GM19438 (cell line): ENCODE data around the gene ZNF627.
"Not testable (repeated sequence)": the region's sequence is repeated elsewhere in the genome, so short reads cannot be mapped to it uniquely, and the experiment has no call there.

Source experiments
- ATAC-seq: cut with Tn5 transposase; IDR thresholded peaks from one replicate; pipeline ENCODE4 v1.9.1; 2021; ENCODE audit warnings: low read depth; ENCODE audit not compliant: unreplicated experiment

The ZNF627 gene

DNA sequence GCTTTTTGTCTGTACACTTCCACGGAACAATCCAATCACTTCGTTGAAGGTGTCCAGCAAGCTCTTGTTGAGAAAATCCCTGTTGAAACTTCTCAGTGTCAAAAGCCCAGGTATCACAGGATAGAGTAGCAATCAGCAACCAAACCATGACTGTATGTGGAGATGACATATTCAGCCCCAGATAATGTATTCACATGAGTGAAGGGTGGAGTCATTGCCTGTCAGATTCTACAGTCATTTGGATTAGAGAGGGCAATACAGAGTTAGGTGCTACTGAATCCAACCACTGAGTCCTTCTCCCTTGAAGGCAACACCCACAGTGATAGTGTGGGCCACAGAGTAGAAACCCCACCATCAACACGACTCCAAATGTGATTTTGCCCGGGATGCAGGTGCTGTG is 23.3 kb downstream of the ZNF627 start:
- no peak for ATAC-seq

DNA sequence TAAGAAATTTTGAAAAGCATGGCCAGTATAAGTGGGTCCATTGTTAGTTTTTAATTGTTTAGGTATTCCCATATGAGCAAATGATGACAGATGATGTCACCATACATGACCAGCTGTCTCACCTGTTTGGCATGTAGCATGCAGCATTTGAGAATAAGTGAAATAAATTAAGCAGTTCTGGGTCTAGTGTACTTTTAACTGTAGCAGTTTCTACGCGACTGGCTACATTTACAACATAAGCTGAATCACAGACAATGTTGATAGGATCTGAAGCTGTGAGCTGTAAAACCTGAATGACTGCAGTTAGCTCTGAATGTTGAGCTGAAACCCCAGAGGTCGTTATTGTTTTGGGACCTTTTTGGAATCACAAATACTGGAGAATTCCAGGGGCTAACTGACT is 25.1 kb downstream of the ZNF627 start:
- ATAC-seq, result not testable (repeated sequence)

- ATAC-seq, result no peak
Observed at GRCh38 chr19:11624069-11624463, 26.8 kb downstream of the ZNF627 start.

DNA sequence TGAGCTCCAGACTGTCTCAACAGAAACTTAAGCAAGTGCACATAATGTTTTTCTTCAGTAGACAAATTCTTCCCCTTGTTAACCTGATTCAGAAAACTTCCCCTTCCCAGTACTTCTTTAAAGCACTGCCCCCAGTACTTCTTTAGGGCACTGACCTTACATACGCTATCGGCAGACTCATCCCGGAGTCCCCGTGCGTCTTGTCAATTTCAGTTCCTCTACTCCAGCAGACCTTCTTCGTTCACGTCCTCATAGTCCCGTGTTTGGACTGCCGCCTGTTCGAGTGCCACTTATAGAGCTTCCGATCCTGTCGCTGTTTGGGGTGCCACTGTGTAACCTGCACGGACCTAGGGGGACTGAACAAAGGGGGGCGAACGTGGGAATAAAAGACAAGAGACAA is 29.0 kb downstream of the ZNF627 start:
- ATAC-seq, result no peak

DNA sequence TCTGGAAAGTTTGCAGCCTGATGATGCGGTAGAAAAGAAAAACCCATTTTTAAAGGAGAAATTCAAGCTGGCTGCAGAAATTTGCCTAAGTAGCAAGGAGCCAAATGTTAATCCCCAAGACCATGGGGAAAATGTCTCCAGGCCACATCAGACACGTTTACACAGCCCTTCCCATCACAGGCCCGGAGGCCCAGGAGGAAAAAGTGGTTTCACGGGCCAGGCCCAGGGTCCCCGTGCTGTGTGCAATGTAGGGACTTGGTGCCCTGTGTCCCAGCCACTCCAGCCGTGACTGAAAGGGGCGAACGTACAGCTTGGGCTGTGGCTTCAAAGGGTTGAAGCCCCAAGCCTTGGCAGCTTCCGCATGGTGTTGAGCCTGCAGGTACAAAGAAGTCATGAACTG is 35.9 kb downstream of the ZNF627 start:
- no peak for ATAC-seq

GRCh38 chr19:11634018-11634662 is 36.9 kb downstream of the ZNF627 start:
- ATAC-seq, result not testable (repeated sequence)

GRCh38 chr19:11639245-11639601 is 41.9 kb downstream of the ZNF627 start:
- ATAC-seq, result peak; percentile 36

GRCh38 chr19:11639602-11640471 is 42.6 kb downstream of the ZNF627 start:
- peak; percentile 95 for ATAC-seq

- no peak for ATAC-seq
Observed at GRCh38 chr19:11641244-11641643, 44.0 kb downstream of the ZNF627 start.

GRCh38 chr19:11642902-11643301 is 45.6 kb downstream of the ZNF627 start:
- ATAC-seq, result no peak

DNA sequence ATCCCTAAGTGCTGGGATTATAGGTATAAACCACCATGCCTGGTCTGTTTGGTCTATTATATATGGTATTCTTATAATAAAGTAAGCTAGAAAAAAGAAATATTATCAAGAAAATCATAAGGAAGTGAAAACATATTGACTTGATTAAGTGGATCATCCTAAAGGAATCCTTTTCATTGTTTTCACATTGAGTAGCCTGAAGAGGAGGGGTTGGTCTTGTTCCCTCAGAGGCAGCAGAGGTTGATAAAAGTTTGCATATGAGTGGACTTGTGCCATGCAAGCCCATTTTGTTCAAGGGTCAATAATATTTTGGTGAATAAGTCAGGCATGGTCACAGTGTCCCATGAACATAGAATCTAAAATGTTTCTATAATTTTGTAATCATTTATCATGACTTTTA is 52.7 kb downstream of the ZNF627 start:
- ATAC-seq, result no peak

DNA sequence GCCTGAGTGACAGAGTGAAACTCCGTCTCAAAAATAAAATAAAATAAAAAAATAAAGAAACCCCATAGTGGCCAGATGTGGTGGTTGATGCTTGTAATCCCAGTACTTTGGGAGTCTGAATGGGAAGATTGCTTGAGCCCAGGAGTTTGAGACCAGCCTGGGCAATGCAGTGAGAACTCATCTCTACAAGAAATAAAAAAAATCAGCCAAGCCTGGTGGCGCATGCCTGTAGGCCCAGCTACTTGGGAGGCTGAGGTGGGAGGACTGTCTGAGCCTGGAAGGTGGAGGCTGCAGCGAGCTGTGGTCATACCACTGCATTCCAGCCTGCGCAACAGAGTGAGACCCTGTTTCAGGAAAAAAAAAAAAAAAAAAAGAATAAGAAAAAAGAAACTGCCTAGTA is 53.8 kb downstream of the ZNF627 start:
- ATAC-seq, result no peak

- ATAC-seq, result no peak
Observed at GRCh38 chr19:11652056-11652455, 54.8 kb downstream of the ZNF627 start.

GRCh38 chr19:11652492-11652891 is 55.2 kb downstream of the ZNF627 start:
- no peak for ATAC-seq

GRCh38 chr19:11656535-11656934 is 59.3 kb downstream of the ZNF627 start:
- ATAC-seq, result no peak

GRCh38 chr19:11657307-11657706 is 60.0 kb downstream of the ZNF627 start:
- no peak for ATAC-seq

DNA sequence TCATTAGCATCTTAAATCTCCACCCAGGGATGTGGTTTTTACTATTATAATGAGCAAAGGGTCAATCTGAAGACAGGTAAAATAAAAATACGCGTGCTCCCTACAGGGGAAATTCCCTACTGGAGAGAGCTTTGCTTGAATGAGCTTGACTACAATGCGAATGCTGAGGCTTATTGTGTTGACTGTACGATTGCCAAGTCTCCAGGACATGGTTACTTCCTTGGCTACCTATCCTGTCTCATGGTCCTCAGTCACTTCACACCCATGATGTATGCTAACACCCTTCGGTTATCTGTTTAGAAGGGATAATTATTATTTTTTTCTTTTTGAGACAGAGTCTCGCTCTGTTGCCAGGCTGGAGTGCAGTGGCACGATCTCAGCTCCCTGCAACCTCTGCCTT is 61.7 kb downstream of the ZNF627 start:
- ATAC-seq, result no peak

DNA sequence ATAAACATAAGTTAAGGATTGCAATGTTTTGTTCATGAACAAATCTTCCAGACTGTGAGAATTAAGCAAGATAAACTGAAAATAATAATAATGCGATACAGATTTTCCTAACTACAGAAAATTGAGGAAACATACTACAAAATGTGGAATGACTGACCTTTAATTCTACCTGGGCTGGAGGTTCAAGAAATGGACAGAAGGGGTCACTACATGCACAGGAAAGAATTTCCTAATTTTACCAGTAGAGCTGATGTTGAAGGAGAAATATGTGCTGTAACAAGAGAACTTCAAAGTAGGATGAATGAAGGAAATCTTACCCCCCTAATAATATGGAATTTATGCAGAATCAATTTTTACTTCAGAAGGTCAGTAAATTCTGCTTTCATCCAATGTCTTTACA is 62.3 kb downstream of the ZNF627 start:
- no peak for ATAC-seq

- no peak for ATAC-seq
Observed at GRCh38 chr19:11662278-11662677, 65.0 kb downstream of the ZNF627 start.

DNA sequence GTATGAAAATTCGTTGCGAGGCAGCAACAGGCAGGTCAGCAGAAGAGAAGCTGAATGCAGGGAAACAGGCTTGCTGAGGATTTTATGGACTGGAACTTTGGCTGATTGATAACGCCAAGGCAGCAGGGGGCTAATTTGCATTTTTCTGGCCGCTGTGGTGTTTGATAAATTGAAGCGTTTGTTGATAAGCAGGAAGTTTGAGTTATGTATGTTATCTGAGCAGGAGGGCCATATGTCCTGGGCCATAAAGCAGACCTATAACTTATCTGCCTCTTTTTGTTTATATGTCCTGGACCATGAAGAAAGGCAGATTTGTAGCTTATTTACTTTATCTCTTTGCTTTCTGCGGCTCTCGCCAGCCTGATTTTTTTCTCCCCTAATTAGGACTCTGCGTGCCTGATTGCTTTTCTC is 65.9 kb downstream of the ZNF627 start:
- ATAC-seq, result no peak
